ENCODE measurements around the gene DDA1.
"Not testable (repeated sequence)": the region's sequence is repeated elsewhere in the genome, so short reads cannot be mapped to it uniquely, and the experiment has no call there.

The DDA1 gene

GRCh38 chr19:17289489-17289888 lies 19.9 kb upstream of the DDA1 start:
- TF ChIP-seq CTCF (conservative IDR thresholded peaks at IDR 0.05; ENCODE audit: low read depth, low read length), result no peak
- H3K4me3 ChIP-seq (ENCODE audit: low read depth, low read length), result peak overlapping the region; percentile 46
- DNase-seq (ENCODE audit: low read depth), result peak; percentile 95

GRCh38 chr19:17292301-17293074 lies 16.9 kb upstream of the DDA1 start:
- TF ChIP-seq CTCF (conservative IDR thresholded peaks at IDR 0.05; ENCODE audit: low read depth, low read length), result peak; percentile 88
- peak; percentile 93 for DNase-seq (ENCODE audit: low read depth)
- H3K4me3 ChIP-seq (ENCODE audit: low read depth, low read length), result peak overlapping the region; percentile 66

- no peak overlapping the region for H3K4me3 ChIP-seq (ENCODE audit: low read depth, low read length)
- no peak for DNase-seq (ENCODE audit: low read depth)
- TF ChIP-seq CTCF (conservative IDR thresholded peaks at IDR 0.05; ENCODE audit: low read depth, low read length), result no peak
Observed at GRCh38 chr19:17293605-17294004, 15.8 kb upstream of the DDA1 start.

- H3K4me3 ChIP-seq (ENCODE audit: low read depth, low read length), result no peak overlapping the region
- TF ChIP-seq CTCF (conservative IDR thresholded peaks at IDR 0.05; ENCODE audit: low read depth, low read length), result no peak
- no peak for DNase-seq (ENCODE audit: low read depth)
Observed at GRCh38 chr19:17294051-17294891, 15.1 kb upstream of the DDA1 start.

GRCh38 chr19:17295551-17295950 lies 13.8 kb upstream of the DDA1 start:
- not testable (repeated sequence) for H3K4me3 ChIP-seq (ENCODE audit: low read depth, low read length); DNase-seq (ENCODE audit: low read depth)

- peak; percentile 55 for DNase-seq (ENCODE audit: low read depth)
- H3K4me3 ChIP-seq (ENCODE audit: low read depth, low read length), result no peak overlapping the region
- TF ChIP-seq CTCF (conservative IDR thresholded peaks at IDR 0.05; ENCODE audit: low read depth, low read length), result peak; percentile 31
Observed at GRCh38 chr19:17296273-17296672, 13.1 kb upstream of the DDA1 start.

- H3K4me3 ChIP-seq (ENCODE audit: low read depth, low read length), result no peak overlapping the region
- TF ChIP-seq CTCF (conservative IDR thresholded peaks at IDR 0.05; ENCODE audit: low read depth, low read length), result no peak
- peak; percentile 48 for DNase-seq (ENCODE audit: low read depth)
Observed at GRCh38 chr19:17296976-17297375, 12.4 kb upstream of the DDA1 start.

Data from choroid plexus epithelial cell (primary cell).